Measurements from ENCODE around the gene C1D. TPM values are rescaled to one million over a fixed set of nuclear protein-coding genes. Genes with fewer than 3 reads are reported as not detected.

C1D gene
- total and polyA plus RNA-seq, 2 donors (not counting 3 experiments of a cell fraction or from before 2014, with no cell fraction given) = 11.4 to 14.0 TPM

GRCh38 chr2:68009526-68009925 lies 53.3 kb downstream of the C1D start:
- Histone ChIP-seq H3K27me3 (ENCODE audit: control insufficient read depth in 2 of 2, insufficient read depth in 2 of 2, low read length in 2 of 2) (no peaks in the 10 kb centered on the region), H3K4me1 (ENCODE audit: control insufficient read depth, extremely low read depth, insufficient read depth, low read length) (no peaks in the 10 kb centered on the region), H3K9ac (replicated peaks; ENCODE audit: extremely low read depth, insufficient read depth, low read length) (no peak overlapping the region), H3K9me3 (replicated peaks; ENCODE audit: control insufficient read depth, insufficient read depth, low read length) (no peaks in the 10 kb centered on the region), H3K36me3 (ENCODE audit: control insufficient read depth in 2 of 2, extremely low read depth in 1 of 2, insufficient read depth in 2 of 2, low read length in 2 of 2) (no peaks in the 10 kb centered on the region), H3K9me1 (replicated peaks; ENCODE audit: control insufficient read depth, extremely low read depth, insufficient read depth, low read length) (no peaks in the 10 kb centered on the region), H4K20me1 (replicated peaks; ENCODE audit: control insufficient read depth, extremely low read depth, insufficient read depth, low read length) (no peaks in the 10 kb centered on the region), H3K79me2 (ENCODE audit: control insufficient read depth, insufficient read depth, low read length) (no peaks in the 10 kb centered on the region), H3K4me2 (ENCODE audit: insufficient read depth, low read length) (no peak overlapping the region), H2AFZ (ENCODE audit: low read depth, low read length) (no peak overlapping the region), H3K4me3 (replicated peaks in 1 of 3; ENCODE audit: insufficient read depth in 1 of 3, low read depth in 1 of 3, low read length in 3 of 3) (no peak overlapping the region), H3K27ac (ENCODE audit: insufficient read depth, low read depth, low read length) (no peak overlapping the region)
- no peak for DNase-seq (ENCODE audit: low read depth, low spot score)
- dilution Hi-C loops (cut with MboI; ENCODE audit: extremely low pct_ligation_motif_present, low sequenced_read_pairs) = no loop called here
- FAIRE-seq = no peak
- BruUV-seq (replicated peaks) = no TSS peak
- ChIA-PET POLR2A (interaction anchor here (0.6 kb wide), 1 partner anchor 140 kb away, joined by 3 read pairs; no protein-coding TSS in a partner anchor), CTCF (interaction anchor here (0.7 to 1.4 kb wide), 3 partner anchors 14 to 184 kb away, joined by 3 read pairs; no protein-coding TSS in a partner anchor)
- no peak for TF ChIP-seq JUN (IDR thresholded peaks at IDR 0.05; ENCODE audit: borderline replicate concordance, insufficient read depth, insufficient read length, low read depth)
- TF ChIP-seq CTCF (IDR thresholded peaks at IDR 0.05; ENCODE audit: extremely low read depth in 1 of 2, insufficient read depth in 1 of 2, low read depth in 1 of 2, low read length in 2 of 2) = no peak
- no peak for TF ChIP-seq MAX (IDR thresholded peaks at IDR 0.05; ENCODE audit: insufficient read depth, insufficient read length)
- TF ChIP-seq FOS (IDR thresholded peaks at IDR 0.05; ENCODE audit: borderline replicate concordance, insufficient read depth, low read length) = no peak
- TF ChIP-seq MYC (IDR thresholded peaks at IDR 0.05; ENCODE audit: low read depth, low read length) = no peak
- TF ChIP-seq GATA2 (IDR thresholded peaks at IDR 0.05; ENCODE audit: insufficient read depth, insufficient read length, low read depth, low read length) = no peak
- TF ChIP-seq POLR2A (IDR thresholded peaks at IDR 0.05; ENCODE audit: low read depth, low read length) = no peak
- no peak for TF ChIP-seq POLR2AphosphoS5 (IDR thresholded peaks at IDR 0.05; ENCODE audit: insufficient read depth, low read depth, low read length)
- TF ChIP-seq EZH2 (IDR thresholded peaks at IDR 0.05; ENCODE audit: borderline replicate concordance, low read depth, low read length, severe bottlenecking) = no peak
- intact Hi-C loops (cut with micrococcal nuclease) = no loop called here
